Activated CD4-positive, alpha-beta T cell treated with anti-CD3 and anti-CD28 coated beads for 1 hour (primary cell): Measurements from ENCODE around the gene KLF5.
"Not testable (repeated sequence)": the region's sequence is repeated elsewhere in the genome, so short reads cannot be mapped to it uniquely, and the experiment has no call there.

Experiments
- DNase-seq: peaks from one replicate; pipeline ENCODE4 v3.0.0-alpha.2; 2020

KLF5 gene

DNA sequence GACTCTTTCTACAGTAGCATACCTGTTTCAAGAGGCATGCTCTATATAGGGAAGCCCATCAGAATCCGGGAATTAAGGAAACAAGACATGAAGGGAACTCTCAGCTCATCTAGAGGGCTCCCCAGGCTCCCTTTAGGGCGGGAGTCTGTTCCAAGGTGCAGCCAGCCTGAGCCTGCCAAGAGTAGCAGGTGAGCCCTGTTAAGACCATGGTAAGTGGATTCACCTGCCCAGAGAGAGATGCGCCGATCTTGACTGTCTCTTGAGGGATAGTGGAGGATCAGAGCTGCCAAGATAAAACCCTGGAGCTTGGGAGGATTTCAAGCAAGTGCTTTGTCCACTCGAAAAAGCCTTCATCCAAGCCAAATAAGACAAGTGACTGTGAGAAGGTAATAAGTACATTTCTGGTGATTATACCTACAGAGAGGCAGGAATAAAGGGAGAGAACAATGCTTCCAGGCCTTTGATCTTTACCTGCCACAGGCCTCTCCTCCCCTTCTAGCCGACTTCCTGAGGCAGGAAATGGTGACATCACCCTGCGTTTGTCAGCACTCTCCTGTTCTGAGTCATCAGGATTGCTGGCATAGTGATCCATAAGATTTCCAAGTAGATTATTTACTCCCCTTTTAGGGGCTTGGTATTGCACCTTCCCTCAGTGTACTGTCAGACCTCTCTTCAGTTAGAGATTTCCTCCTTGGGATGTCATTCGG lies 31.5 kb downstream of the KLF5 start:
- no peak for DNase-seq

- no peak for DNase-seq
Observed at GRCh38 chr13:73090823-73091187, 32.0 kb downstream of the KLF5 start.

DNA sequence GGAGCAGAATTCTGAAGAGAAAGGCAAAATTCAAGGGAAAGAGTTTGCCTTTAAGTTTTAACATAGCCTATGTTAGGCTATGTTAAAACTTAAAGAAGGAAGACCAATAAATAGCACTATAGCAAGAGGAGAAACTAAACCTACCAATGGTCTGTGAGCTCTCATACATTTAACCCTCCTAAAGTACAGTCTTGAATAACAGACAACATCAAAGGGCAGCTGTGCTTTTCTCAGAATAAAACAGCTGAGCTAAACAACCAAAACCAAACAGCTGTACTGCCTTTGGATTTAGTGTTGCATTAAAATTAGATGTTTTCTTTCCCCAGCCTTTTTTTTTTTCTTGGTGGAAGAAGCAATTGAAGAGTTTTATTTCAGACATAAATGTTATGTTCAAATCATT lies 34.0 kb downstream of the KLF5 start:
- no peak for DNase-seq

GRCh38 chr13:73096173-73096572 lies 37.4 kb downstream of the KLF5 start:
- DNase-seq = no peak

DNA sequence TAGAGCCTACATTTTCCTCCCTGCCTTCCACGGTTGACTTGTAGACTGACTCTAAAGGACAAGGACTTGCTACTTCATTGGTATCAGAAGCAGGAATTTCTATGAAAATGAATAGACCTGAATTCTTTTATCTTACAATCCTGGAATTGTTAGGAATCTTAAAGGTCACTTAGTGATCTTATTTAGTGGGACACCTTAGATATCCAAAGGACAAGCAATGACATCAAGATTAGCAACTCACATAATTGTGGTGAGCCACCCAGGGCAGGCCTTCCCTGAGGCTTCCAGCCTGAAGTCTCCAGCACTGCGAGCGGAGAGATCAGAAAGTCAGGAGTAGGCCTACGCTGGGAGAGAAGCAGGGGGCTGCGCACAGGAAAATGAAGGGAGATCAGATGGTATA lies 37.8 kb downstream of the KLF5 start:
- no peak for DNase-seq

DNA sequence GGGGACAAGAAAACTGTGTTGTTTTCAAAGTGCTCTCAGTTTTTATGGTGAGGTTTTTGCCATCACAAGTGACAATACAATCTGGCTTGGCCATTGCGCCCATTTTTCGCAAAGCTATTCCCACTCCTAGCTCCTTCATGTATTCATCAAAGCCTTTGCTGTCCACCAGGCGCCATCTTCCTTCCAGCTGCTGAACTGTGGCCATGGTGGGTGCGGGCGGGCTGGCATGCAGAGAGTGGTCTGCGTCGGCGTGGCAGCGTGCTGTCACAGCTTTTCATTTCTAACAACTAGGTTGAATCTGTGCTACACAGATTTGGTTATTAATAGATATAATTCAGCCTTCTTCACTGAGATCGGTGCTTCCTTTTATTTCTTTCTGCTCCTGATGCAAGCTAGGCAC lies 42.0 kb downstream of the KLF5 start:
- DNase-seq = not testable (repeated sequence)

- no peak for DNase-seq
Observed at GRCh38 chr13:73101351-73102007, 42.7 kb downstream of the KLF5 start.

DNA sequence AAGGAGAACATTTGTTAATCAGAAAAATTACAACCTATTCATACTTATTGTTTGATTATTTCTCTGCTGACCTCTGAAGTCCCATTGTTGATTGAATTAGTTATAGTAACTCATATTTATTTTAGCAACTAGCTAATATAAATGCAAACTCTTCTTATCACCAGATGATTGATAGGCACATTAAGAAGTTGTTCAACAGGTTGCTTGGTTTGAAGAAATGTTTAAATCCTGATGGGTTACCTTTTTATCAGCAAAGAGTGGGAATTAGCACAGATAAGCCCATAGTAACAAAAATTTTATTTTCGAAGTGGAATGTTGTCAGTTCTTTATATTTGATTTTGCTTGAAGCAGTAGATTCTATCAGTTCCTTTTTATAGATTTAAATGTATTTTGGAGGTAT lies 44.4 kb downstream of the KLF5 start:
- no peak for DNase-seq

- DNase-seq = no peak
Observed at GRCh38 chr13:73106513-73107178, 47.8 kb downstream of the KLF5 start.

GRCh38 chr13:73107481-73107880 lies 48.7 kb downstream of the KLF5 start:
- no peak for DNase-seq

- DNase-seq = no peak
Observed at GRCh38 chr13:73107970-73108369, 49.2 kb downstream of the KLF5 start.

DNA sequence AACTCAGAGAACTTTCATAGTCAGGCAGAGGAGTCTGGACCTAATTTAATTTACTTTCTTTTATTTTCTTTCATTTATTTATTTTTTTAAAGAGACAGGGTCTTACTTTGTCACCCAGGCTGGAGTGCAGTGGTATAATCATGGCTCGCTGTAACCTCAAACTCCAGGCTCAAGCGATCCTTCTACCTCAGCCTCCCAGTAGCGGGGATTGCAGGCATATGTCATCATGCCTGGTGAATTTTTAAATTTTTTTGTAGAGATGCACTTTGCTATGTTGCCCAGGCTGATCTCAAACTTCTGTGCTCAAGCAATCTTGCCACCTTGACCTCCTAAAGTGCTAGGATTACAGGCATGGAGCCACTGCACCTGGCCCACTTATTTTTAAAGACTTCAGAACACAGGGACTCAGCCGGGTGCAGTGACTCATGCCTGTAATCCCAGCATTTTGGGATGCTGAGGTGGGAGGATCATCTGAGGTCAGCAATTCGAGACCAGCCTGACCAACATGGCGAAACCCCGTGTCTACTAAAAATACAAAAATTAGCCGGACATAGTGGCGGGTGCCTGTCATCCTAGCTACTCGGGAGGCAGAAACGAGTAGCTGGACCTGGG lies 50.6 kb downstream of the KLF5 start:
- DNase-seq = no peak

DNA sequence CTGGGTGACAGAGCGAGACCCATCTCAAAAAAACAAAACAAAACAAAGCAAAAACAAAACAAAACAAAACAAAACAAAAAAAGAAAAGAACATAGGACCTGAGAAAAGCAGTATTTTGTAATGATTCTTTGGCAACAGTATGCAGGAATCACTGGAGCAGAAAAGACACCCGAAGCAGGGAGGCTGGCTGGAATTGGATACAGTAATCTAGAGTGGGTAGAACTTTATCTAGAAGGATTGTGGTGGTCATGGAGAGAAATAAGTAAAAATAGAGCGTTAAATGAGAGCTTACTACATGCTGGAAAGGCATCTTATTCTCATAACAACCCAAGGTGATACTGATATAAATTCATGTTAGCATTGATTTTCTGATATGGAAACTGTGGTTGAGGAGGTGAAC lies 51.2 kb downstream of the KLF5 start:
- DNase-seq = no peak

- no peak for DNase-seq
Observed at GRCh38 chr13:73110814-73111213, 52.0 kb downstream of the KLF5 start.

GRCh38 chr13:73111331-73111730 lies 52.5 kb downstream of the KLF5 start:
- DNase-seq = no peak

GRCh38 chr13:73119612-73120011 lies 60.8 kb downstream of the KLF5 start:
- DNase-seq = no peak
